Parathyroid adenoma (tissue), 2 donors: Measurements from ENCODE around the gene FTHL17.

ENCODE experiments used
- H2AFZ ChIP-seq: fragments of 300-600 bp; sonication (generic); one replicate; pipeline ENCODE4 v1.7.0; 2017; ENCODE audit warnings: antibody characterized with exemption, mild to moderate bottlenecking
- H3K27ac ChIP-seq: fragments of 300-600 bp; sonication (generic); one replicate; pipeline ENCODE4 v1.7.0; 2017
- H3K27me3 ChIP-seq: fragments of 300-600 bp; sonication (generic); one replicate; pipeline ENCODE4 v1.7.0; 2017; ENCODE audit warnings: low read length; ENCODE audit not compliant: control insufficient read depth, insufficient read depth
- H3K36me3 ChIP-seq: fragments of 300-600 bp; sonication (generic); one replicate; pipeline ENCODE4 v1.7.0; 2017; ENCODE audit warnings: low read length; ENCODE audit not compliant: control insufficient read depth, insufficient read depth
- H3K4me1 ChIP-seq: fragments of 300-600 bp; sonication (generic); one replicate; pipeline ENCODE4 v1.7.0; 2017; ENCODE audit warnings: control low read depth
- H3K4me2 ChIP-seq: fragments of 300-600 bp; sonication (generic); one replicate; pipeline ENCODE4 v1.7.0; 2017; ENCODE audit warnings: low read length
- H3K4me3 ChIP-seq: fragments of 300-600 bp; sonication (generic); one replicate; pipeline ENCODE4 v1.7.0; 2017; ENCODE audit warnings: low read depth, low read length
- H3K79me2 ChIP-seq: fragments of 300-600 bp; sonication (generic); one replicate; pipeline ENCODE4 v1.7.0; 2017; ENCODE audit warnings: control low read depth
- H3K9ac ChIP-seq: fragments of 300-600 bp; sonication (generic); one replicate; pipeline ENCODE4 v1.7.0; 2017; ENCODE audit warnings: mild to moderate bottlenecking
- H3K9me3 ChIP-seq: fragments of 300-600 bp; sonication (generic); one replicate; pipeline ENCODE4 v1.7.0; 2017; ENCODE audit warnings: low read length; ENCODE audit not compliant: control insufficient read depth
- CTCF ChIP-seq: fragments of 300-600 bp; sonication (generic); IDR thresholded peaks from one replicate; pipeline ENCODE4 v1.7.0; 2017; ENCODE audit warnings: antibody characterized with exemption, mild to moderate bottlenecking
- donor health status: primary hyperparathyroidism.

The FTHL17 gene

GRCh38 chrX:31063114-31063513, 8.7 kb downstream of the FTHL17 start:
- TF ChIP-seq CTCF, result no peak
- no peak overlapping the region for H3K4me3 ChIP-seq
- H3K36me3 ChIP-seq, result no peaks in the 10 kb centered on the region
- H3K9ac ChIP-seq, result no peak overlapping the region
- no peaks in the 10 kb centered on the region for H3K79me2 ChIP-seq
- H3K4me1 ChIP-seq, result no peaks in the 10 kb centered on the region
- H3K4me2 ChIP-seq, result no peak overlapping the region
- no peak overlapping the region for H3K27ac ChIP-seq
- H3K27me3 ChIP-seq, result no peaks in the 10 kb centered on the region
- no peak overlapping the region for H2AFZ ChIP-seq
- no peaks in the 10 kb centered on the region for H3K9me3 ChIP-seq

DNA sequence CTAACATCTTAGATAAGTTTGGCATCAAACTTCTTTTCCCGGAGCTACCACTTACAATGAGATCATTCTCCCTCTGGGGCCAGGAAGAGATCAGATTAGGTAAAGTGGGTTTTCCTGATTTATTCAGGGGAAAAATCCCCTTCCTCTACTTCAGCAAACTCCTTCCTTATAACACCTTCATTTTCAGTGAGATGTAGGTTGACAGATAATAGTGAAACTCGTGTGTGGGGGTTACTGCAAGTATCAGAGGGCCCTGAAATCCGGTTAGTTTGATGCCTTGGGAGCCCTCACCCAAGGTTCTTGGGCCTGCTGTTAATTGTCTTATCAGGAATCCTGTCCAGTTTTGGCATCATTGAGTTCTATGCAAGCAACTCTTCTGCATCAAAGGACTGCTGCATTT, 10.8 kb downstream of the FTHL17 start:
- no peaks in the 10 kb centered on the region for H3K9me3 ChIP-seq
- H3K4me3 ChIP-seq, result no peak overlapping the region
- H3K79me2 ChIP-seq, result no peaks in the 10 kb centered on the region
- no peak overlapping the region for H3K9ac ChIP-seq
- H2AFZ ChIP-seq, result no peak overlapping the region
- H3K27ac ChIP-seq, result no peak overlapping the region
- no peaks in the 10 kb centered on the region for H3K36me3 ChIP-seq
- no peak overlapping the region for H3K4me2 ChIP-seq
- TF ChIP-seq CTCF, result no peak
- no peaks in the 10 kb centered on the region for H3K4me1 ChIP-seq
- H3K27me3 ChIP-seq, result no peaks in the 10 kb centered on the region

DNA sequence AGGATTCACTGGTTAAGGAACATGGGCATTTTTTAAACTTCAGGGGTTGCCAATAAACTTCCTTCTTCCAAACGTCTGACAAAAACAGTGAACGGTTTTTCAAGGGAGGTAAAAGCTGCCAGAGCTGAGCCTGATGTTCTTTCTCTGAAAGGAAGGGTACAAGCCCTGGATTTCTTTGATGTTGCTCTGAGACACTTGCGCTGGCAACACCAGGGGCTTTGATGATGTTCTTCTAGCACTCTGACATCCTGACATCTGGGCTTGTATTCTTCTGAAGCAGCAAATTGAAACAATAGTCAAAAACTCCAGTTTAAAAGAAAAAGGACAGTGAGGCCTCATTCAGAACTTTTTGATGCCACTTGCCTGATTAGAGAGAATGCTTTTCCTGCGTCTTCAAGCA, 11.8 kb downstream of the FTHL17 start:
- Histone ChIP-seq H3K27me3 (no peaks in the 10 kb centered on the region), H3K36me3 (no peaks in the 10 kb centered on the region), H3K4me3 (no peak overlapping the region), H3K4me1 (no peaks in the 10 kb centered on the region), H3K9ac (no peak overlapping the region), H3K4me2 (no peak overlapping the region), H3K79me2 (no peaks in the 10 kb centered on the region), H3K9me3 (no peaks in the 10 kb centered on the region), H2AFZ (no peak overlapping the region), H3K27ac (no peak overlapping the region)
- TF ChIP-seq CTCF, result no peak

GRCh38 chrX:31058284-31058683, 13.6 kb downstream of the FTHL17 start:
- Histone ChIP-seq H3K9ac (no peak overlapping the region), H2AFZ (no peak overlapping the region), H3K27me3 (no peaks in the 10 kb centered on the region), H3K4me1 (no peaks in the 10 kb centered on the region), H3K27ac (no peak overlapping the region), H3K4me2 (no peak overlapping the region), H3K9me3 (no peaks in the 10 kb centered on the region), H3K79me2 (no peaks in the 10 kb centered on the region), H3K4me3 (no peak overlapping the region), H3K36me3 (no peaks in the 10 kb centered on the region)
- no peak for TF ChIP-seq CTCF

GRCh38 chrX:31057691-31058090, 14.2 kb downstream of the FTHL17 start:
- Histone ChIP-seq H3K27me3 (no peaks in the 10 kb centered on the region), H3K4me2 (no peak overlapping the region), H3K4me1 (no peaks in the 10 kb centered on the region), H3K36me3 (no peaks in the 10 kb centered on the region), H3K9ac (no peak overlapping the region), H3K9me3 (no peaks in the 10 kb centered on the region), H3K79me2 (no peaks in the 10 kb centered on the region), H3K27ac (no peak overlapping the region), H2AFZ (no peak overlapping the region), H3K4me3 (no peak overlapping the region)
- TF ChIP-seq CTCF, result no peak
